ENCODE results near the gene CYP2A7.
"Not testable (repeated sequence)": the region's sequence is repeated elsewhere in the genome, so short reads cannot be mapped to it uniquely, and the experiment has no call there.

CYP2A7 gene

GRCh38 chr19:40896843-40897789 is 15.1 kb upstream of the CYP2A7 start:
- not testable (repeated sequence) for DNase-seq

- no peak for DNase-seq
These were observed 14.4 kb upstream of the CYP2A7 start for GRCh38 chr19:40896418-40896796.

- DNase-seq: no peak
These were observed 11.1 kb upstream of the CYP2A7 start for GRCh38 chr19:40893112-40893511.

GRCh38 chr19:40889366-40889765 is 7.3 kb upstream of the CYP2A7 start:
- DNase-seq: no peak

GRCh38 chr19:40888191-40888590 is 6.2 kb upstream of the CYP2A7 start:
- DNase-seq: no peak

GRCh38 chr19:40884187-40884931 is 2.3 kb upstream of the CYP2A7 start:
- DNase-seq: not testable (repeated sequence)

- not testable (repeated sequence) for DNase-seq
These were observed 2.7 kb downstream of the CYP2A7 start for GRCh38 chr19:40879349-40879748.

GRCh38 chr19:40875526-40875951 is 6.5 kb downstream of the CYP2A7 start:
- peak; percentile 59 for DNase-seq

GRCh38 chr19:40874874-40875273 is 7.2 kb downstream of the CYP2A7 start:
- not testable (repeated sequence) for DNase-seq

- not testable (repeated sequence) for DNase-seq
These were observed 8.2 kb downstream of the CYP2A7 start for GRCh38 chr19:40873873-40874272.

- DNase-seq: no peak
These were observed 9.8 kb downstream of the CYP2A7 start for GRCh38 chr19:40872209-40872608.

- no peak for DNase-seq
These were observed 14.3 kb downstream of the CYP2A7 start for GRCh38 chr19:40867701-40868100.

GRCh38 chr19:40864739-40865496 is 17.1 kb downstream of the CYP2A7 start:
- DNase-seq: not testable (repeated sequence)

GRCh38 chr19:40862785-40863184 is 19.2 kb downstream of the CYP2A7 start:
- no peak for DNase-seq

- DNase-seq: no peak
These were observed 19.7 kb downstream of the CYP2A7 start for GRCh38 chr19:40862333-40862732.

- no peak for DNase-seq
These were observed 23.9 kb downstream of the CYP2A7 start for GRCh38 chr19:40858109-40858508.

GRCh38 chr19:40852467-40853152 is 29.4 kb downstream of the CYP2A7 start:
- not testable (repeated sequence) for DNase-seq

- not testable (repeated sequence) for DNase-seq
These were observed 31.8 kb downstream of the CYP2A7 start, which contains the start of gene CYP2A6 for GRCh38 chr19:40850277-40850676. Gene CYP2A6 (minus strand): TSS chr19:40850447. CDS start chr19:40850426, 21 bp downstream.

GRCh38 chr19:40846722-40847121 is 35.3 kb downstream of the CYP2A7 start:
- DNase-seq: not testable (repeated sequence)

GRCh38 chr19:40843653-40844052 is 38.4 kb downstream of the CYP2A7 start:
- peak; percentile 66 for DNase-seq

- DNase-seq: not testable (repeated sequence)
These were observed 38.9 kb downstream of the CYP2A7 start for GRCh38 chr19:40842997-40843652.

GRCh38 chr19:40842012-40842411 is 40.0 kb downstream of the CYP2A7 start:
- DNase-seq: not testable (repeated sequence)

All from effector CD4-positive, alpha-beta T cell (primary cell).